ENCODE data around the gene ANGPT4.
"Not testable (repeated sequence)": the region's sequence is repeated elsewhere in the genome, so short reads cannot be mapped to it uniquely, and the experiment has no call there.

ANGPT4 gene

DNA sequence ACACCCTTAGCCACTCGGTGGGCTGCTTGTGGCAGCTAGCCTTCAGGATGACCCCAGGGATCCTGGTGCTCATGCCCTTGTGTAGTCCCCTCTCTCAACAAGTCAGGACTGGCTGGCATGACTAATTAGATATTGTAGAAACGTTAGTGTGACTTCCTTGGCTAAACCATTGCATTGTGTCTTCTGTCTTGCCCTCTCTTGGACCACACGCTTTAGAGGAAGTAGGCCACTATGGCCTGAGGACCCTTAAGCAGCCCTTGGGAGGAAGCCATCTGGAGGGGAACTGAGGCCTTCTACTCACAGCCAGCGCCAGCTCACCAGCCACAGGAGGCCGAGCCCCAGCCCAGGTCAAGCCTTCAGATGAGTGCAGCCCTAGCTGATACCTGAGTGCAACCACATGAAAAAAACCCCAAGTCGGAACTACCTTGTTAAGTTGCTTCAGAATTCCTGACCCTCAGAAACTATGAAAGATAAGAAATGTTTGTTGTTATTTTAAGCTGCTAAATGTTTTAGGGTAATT is 10.1 kb downstream of the ANGPT4 start:
- no peak for DNase-seq (ENCODE audit: low read depth)

DNA sequence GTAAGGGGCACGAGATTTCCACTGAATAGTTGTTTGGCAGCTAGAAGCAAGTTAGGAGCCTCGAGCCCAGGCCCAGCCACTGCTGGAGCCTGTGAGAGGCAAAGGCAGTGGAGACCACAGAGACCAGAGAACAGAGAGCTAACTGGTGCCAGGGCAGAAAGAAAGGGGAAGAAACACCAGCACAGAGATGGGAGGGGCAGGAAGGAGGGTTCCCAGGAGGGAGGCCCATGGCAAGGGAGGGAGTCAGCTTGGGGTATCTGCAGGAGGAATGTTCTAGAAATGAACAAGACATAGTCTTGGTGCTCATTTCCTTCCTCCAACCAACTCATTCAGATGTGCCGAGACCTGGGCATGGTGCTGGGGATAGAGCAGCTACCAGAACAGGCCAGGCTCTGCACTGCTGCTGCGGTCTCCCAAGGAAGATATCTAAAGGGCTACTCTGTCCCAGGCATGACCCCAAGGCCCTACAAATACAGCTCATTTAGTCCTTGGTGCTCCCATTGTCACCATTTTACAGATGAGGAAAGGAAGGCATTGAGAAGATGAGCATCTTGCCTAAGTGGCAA is 10.7 kb downstream of the ANGPT4 start:
- no peak for DNase-seq (ENCODE audit: low read depth)

DNA sequence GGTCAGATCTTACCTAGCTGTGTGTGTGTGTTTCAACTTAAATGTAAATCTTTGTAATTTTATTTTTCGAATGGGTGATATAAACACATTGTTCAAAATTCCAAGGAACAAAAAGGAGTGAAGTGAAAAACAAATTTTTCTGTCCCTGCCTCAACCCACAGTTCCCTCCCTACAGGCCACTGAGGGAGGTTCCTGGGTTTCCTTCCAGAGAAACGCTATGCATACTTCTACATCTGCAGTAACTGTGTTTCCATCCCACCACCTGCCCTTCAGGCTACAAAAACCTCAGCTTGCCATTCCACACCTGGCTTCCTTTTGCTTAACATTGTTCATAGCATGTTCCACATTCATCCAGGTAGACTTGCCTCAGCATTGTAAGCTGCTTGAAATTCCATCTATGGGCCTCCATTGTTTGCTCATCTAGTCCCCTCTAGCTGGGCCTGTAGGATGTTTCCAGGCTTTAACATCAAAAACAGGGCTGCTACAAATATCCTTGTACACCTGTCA is 12.0 kb downstream of the ANGPT4 start:
- no peak for DNase-seq (ENCODE audit: low read depth)

DNA sequence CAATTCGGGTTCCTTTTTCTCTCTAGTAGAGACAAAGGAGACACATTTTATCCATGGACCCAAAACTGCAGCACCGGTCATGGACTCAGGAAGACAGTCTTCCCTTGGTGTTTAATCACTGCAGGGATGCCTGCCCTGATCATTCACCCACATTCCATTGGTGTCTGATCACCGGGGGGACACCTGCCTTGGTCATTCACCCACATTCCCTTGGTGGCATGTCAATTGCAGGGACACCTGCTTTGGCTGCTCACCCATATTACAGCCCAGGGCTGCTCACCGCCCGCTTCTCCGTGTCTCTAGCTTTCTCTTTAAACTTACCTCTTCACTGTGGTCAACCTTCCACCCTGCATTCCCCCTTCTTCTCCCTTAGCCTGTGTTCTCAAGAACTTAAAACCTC is 18.7 kb downstream of the ANGPT4 start:
- not testable (repeated sequence) for DNase-seq (ENCODE audit: low read depth)

DNA sequence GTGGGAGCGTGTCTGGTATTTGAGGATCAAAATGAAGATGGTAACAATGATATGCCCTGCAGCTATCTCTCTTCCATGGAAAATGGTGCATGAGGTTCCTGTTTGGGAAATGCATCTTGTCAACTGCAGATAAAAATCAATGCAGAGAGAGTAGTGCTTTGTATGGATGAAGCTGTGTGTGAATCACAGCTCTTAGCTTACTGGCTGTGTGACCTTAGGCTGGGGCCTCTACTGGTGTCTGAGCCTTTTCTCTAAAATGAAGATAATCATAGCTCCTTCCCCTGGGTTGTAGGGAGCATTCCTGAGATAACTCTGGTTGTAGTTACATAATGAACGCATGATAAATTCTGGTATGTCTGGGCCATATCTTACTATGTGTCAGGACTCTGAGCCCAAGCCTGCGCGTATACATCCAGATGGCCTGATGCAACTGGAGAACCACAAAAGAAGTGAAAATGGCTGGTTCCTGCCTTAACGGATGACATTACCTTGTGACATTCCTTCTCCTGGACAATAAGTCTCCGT is 19.6 kb downstream of the ANGPT4 start:
- no peak for DNase-seq (ENCODE audit: low read depth)

DNA sequence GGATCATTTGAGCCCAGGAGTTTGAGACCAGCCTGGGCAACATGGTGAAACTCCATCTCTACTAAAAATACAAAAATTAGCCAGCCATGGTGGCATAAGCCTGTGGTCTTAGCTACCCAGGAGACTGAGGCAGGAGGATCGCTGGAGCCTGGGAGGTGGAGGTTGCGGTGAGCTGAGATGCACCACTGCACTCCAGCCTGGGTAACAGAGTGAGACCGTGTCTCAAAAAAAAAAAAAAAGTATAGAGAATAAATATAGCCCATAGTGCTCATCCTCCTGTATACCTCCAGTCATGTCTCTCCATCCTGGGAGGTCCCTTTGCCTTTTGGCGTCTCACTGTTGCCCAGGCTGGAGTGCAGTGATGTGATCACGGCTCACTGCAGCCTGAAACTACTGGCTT is 23.8 kb downstream of the ANGPT4 start:
- DNase-seq (ENCODE audit: low read depth): not testable (repeated sequence)

DNA sequence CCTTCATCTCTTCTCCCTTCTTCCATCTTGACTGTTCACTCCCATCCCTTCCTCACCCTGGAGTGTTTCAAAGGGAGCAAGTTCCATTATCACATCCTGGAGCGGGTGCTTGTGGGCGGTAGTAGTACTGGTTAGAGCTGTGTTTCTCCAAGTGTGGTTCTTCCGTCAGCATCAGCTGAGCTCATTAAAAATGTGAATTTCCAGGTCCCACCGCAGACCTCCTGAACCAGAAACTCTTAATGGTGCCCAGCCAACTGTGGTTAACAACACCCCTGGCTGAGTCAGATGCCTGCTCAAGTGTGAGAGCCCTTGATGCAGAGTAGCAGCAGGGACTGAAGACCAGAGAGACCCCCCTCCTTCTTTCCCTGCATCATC is 24.4 kb downstream of the ANGPT4 start:
- DNase-seq (ENCODE audit: low read depth): no peak

DNA sequence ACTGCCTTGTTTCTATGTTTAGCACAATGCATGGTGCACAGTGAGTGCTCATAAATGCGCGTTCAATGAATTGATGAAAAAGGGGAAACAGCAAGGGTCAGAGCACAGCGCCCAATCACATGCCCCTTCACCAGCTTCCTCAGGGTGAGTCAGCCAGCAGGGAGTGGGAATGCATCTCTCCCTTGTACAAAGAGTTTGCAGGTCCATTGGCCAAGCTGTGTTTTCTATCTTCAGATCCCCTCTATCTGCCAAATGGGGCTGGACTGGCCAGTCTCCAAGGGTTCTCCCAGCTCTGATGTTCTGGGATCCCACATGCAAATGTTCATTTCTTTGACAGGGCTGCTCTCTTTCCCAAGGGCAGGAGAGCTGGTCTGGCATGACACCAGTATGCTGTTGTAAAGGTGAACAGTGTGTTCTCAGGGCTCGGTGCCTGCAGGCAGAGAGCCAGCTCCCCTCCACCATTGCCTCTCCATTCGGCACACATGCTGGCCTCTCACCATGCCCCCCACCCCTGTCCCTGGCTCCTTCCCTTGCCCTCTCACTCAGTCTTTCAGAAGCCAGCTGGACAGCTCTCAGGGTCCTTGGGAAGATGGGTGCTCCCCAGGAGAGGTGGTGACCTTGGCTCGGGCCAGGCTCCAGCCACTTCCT is 25.0 kb downstream of the ANGPT4 start:
- DNase-seq (ENCODE audit: low read depth): no peak

DNA sequence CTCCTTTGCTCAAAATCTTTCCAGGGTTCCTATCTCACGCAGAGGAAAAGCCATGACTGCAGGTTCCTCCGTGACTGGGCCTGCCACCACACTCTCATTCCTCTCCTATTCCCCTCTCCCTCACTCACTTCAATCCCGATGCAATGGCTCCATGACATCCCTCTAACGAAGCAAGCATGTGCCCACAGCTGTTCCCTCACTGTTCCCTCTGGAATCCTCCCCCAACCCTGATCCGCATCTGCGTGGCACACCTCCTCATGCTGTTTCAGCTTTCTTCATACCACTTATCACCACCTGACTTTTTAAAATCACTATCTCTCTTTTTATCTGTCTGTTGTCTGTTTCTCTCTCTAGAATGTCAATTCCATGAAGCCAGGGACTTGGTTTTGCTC is 25.5 kb downstream of the ANGPT4 start:
- no peak for DNase-seq (ENCODE audit: low read depth)

DNA sequence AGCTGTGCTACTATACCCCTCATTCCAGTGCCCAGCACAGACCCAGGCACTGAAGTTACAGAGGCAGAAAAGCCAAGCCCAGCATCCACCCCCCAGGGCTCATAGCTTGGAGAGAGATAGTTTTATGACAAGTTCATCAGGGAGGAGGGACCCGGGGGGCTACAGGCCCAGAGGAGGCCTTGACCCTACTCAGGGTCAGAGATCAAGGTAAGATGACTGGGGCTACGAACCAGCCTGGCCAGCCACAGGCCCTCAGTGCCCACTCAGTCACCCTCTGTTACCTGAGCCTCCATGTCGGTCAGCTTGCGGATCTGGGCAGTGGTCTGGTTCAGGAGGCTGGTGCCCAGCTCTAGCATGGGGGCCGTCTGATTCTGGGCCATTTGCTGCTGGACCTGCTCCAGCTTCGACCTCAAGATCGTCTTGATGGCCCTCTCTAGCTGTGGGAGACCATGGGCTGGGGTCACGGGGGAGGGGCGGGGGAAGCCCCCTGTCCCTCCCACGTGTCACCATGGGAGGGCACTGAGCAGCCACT is 26.1 kb downstream of the ANGPT4 start:
- DNase-seq (ENCODE audit: low read depth): no peak

DNA sequence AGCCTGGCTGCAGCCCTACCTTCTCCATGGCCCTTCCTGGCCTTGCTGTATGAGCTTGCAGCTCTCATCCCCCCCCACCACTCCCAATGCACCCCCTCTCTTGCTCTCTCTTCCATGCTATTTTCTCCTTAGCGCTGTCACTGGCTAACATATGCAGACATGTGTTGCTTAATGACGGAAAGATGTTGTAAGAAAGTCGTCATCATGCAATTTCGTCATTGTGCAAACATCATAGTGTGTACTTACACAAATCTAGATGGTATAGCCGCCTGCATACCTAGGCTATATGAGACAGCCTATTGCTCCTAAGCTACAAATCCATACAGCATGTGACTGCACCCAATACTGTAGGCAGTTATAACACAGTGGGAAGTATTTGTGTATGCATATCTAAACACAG is 27.0 kb downstream of the ANGPT4 start:
- no peak for DNase-seq (ENCODE audit: low read depth)

DNA sequence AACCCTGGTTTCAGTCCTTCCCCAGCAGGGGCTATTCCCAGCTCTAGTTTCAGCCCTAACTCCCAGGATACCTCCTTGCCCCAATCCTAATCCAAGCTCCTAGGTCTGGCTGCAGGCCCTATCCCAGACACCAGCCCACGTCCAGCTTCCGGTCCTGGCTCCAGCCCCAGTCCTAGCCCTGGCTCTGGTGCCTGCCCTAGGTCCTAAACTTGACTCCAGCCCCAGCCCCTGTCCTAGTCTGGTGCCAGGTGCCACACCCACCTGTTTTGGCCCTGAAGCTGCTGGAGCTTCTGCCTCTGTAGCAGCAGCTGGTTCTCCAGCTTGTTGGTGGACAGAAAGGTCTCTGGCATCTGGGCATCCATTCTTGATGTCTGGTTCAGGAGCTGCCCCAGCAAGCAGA is 28.1 kb downstream of the ANGPT4 start:
- DNase-seq (ENCODE audit: low read depth): no peak

DNA sequence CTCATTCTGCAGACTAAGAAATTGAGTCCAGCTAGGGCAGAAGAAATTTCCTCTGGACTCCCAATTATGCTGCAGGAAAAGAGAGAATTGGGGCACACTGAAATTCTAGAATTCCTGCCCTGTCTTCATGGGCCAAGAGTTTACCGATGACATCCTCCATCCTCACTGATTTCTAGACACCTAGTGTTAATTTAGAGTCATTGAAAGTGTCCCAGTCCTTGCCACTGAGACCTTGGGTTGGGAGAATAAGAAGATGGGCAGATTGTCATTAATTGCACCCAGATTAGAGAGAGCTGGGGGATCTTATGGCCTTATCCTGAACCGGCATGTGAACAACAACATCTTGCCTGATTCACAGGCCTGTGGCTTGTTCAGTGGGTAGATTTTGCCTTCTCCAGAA is 29.0 kb downstream of the ANGPT4 start:
- no peak for DNase-seq (ENCODE audit: low read depth)

DNA sequence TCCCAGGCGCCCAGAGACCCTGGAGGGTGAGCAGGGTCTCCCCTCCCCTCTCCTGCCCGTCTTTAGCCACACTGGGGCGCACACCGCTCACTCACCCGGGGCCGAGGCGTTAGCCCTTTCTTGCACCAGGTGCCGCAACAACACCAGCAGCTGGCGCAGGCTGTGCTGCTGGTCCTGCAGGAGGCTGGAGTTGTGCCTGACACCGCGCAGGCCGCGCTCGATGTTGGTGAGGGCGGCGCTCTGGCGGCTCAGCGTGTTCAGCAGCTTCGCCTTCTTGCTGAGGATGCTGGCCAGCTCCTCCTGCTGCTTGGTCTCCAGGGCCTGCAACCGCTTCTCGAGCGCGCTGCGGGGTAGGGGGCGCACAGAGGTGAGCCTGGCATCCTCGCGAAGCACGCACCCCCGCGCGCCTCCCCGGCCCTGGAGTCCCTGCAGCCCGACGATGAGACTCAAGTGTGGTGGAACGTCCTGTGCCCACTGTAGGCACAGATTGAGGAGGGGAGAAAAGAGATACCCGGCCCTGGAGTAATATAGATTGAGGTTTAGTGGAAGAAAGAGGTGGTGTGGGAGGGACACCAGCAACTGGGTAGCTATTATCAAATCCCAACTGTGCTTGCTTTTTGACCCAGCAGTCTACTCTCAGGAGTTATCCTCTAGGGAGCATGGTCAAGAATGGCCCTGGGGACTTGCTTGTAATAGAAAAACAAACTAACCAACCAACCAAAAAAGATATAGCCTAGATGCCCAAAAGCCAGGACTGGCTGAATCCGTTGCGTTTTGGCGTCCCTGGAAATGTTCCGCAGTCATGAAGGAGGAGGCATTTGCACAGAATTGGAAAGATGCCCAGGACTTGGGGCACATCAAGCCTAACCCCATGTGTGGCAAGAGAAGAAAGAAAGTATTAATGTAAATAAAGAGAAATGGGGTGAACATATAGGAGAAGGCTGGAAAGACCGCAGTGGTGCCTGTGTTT is 30.9 kb downstream of the ANGPT4 start:
- no peak for DNase-seq (ENCODE audit: low read depth)

DNA sequence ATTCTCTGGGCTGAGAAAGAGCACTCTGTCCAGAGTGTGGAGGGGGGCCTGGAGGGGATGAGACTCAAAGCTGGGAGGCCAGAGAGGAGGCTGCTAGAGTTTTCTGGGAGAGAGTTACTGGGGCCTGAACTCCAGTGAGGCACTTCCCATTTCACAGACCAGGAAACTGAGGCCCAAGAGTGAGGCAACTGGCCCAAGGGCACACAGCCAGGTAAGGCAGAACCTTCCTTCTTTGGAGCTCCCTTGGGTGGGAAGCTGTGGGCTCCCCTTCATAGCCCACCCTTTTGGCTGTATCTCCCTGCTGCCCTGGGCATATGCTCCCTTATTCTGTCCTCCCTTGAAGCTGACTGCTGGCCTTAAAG is 34.4 kb downstream of the ANGPT4 start:
- DNase-seq (ENCODE audit: low read depth): no peak

DNA sequence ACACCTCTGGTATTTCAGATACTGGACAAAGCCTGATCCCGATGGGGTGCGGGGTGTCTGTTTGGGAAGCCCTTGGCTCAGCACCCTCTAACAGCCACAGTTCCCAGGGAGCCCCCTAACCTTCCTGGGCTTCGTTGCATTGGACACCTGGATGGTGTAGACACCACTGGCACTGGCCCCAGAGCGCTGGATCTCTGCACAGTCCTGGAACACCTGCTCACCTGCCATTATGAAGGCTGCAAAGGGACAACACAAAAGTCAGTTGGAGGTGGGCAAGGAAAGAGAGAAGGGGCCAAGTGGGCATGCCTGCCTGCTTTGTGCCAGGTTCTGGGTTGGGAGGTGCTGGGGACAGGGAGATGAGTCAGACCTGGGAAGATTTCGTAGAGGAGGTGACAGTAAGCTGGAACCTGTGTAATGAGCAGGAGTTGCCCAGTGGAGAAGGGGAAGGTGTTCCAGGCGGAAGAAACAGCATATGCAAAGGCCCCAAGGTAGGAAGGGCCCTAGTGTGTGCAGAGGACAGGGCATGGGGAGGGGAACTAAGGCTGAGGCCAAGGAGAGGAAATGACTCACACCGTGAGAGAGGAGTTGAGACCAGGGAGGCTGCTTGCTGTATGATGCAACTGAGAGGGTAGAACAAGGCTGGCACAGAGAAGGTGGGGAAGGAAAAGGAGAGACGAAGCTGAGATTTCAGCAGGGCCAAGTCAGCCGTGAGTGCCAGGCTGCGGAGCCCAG is 34.9 kb downstream of the ANGPT4 start:
- no peak for DNase-seq (ENCODE audit: low read depth)

DNA sequence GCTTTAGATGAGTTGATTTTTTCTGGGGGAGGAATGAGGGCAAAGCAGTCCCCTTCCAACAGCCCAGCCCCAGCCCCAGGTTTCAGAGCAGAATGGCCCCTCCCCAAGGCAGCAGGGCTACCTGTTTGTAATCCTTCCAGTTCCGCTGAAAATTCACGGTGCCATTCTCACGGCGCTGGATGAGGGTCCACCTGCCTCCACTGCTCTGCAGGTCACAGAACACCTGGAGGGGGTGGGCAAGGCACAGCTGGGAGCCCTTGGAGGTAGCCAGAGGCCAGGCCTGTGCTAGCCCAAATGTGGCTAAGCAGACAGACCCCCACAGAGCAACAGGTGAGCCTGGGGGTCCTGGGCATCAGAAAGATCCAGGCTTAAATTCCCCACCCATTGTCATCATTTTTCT is 36.5 kb downstream of the ANGPT4 start:
- no peak for DNase-seq (ENCODE audit: low read depth)

DNA sequence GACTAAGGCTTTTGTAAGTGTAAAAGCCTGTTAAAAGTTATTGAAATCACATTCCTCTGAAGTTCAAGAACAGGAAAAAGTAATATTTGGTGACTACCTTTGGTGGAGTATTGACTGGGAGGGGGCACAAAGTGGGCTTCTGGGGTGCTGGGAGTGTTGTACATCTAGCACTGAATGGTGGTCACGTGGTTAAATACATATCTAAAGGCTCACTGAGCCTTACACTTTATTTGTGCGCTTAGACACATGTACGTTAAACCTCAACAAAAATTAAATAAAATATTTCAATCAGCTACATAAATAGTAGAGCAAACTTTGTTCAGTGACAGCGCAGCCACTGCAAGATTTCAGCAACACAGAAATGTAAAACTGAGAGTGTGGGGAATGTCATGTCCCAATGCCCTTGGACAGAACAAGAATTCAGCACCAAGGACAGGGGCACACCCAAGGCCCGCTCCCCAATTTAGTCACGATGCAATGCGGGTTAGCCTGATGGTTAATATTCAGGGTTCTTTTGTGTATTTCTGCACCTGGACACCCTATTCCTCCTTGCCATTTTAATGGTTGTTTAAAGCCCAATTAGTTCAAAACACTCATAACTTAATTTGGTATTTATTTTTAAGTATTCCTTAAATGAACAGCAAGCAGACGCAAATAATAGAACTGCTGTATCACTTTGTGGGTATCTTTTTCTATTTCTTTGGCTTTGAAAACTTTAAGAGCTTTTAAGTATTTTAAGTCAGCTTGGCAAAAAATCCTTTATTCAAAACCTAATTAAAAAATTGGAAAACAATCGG is 37.4 kb downstream of the ANGPT4 start:
- DNase-seq (ENCODE audit: low read depth): no peak

DNA sequence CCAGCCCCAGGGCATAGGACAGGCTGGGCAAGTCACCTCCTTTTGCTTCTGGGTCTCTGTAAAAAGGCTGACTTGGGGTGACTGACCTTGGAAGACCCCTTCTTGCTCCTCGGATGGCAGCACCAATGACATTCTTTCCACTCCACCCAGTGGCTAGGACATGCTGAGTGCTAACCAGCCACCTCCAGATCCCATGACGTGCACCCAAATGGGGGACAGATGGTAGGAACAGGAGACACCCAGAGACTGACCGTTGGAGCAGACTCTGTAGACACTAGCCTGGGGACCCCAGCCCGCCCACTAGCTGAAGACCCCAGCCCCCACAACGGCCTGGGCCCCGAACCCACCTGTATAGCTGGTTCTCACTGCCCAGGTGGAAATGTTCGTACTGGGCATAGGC is 38.3 kb downstream of the ANGPT4 start:
- no peak for DNase-seq (ENCODE audit: low read depth)

DNA sequence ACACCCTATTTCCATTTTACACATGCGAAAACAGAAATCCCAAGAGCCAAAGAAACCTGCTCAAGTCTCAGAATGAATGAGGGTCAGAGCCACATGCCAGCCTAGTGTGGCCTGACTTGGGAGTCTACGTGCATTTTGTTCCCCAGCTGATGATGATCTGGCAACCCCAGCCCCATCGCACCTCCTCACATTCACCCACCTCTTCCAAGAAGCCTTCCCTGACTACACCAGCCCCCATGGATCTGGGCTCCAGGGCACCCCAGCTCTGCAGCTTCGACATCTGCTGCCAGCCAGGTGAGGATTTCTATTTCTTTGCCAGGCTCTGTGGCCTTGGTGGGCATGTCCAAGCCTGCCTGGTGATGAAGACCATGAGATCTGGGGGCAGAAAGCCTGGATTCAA is 41.0 kb downstream of the ANGPT4 start:
- no peak for DNase-seq (ENCODE audit: low read depth)
